DMS53 (cell line): Measurements from ENCODE around the gene ARHGAP42.

Source experiments
- DNase-seq: peaks from one replicate; lab custom pipeline; 2025; lab: John Stamatoyannopoulos, UW

The ARHGAP42 gene

GRCh38 chr11:101022256-101022655 lies 335.2 kb downstream of the ARHGAP42 start:
- no peak for DNase-seq

- DNase-seq = no peak
These were observed 341.6 kb downstream of the ARHGAP42 start for GRCh38 chr11:101028644-101029043.

DNA sequence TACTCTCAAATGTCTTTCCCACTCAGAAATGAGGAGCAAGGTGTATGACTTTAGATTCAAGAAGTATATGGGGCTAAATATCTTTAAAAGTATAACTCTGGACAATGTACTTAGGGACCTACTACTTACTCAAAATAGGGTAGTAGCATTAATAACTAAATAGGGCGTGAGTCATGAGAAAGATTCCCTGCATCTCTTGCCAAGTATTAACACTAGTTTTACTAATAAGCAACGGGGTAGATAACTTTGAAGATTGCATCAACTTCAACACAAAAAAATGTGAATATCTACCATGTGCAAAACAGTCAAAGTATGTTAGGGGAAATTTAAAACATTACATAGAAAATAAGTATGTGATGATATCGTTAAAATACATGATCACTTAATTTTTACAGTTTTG lies 342.9 kb downstream of the ARHGAP42 start:
- no peak for DNase-seq

GRCh38 chr11:101030692-101031091 lies 343.6 kb downstream of the ARHGAP42 start:
- DNase-seq = no peak

DNA sequence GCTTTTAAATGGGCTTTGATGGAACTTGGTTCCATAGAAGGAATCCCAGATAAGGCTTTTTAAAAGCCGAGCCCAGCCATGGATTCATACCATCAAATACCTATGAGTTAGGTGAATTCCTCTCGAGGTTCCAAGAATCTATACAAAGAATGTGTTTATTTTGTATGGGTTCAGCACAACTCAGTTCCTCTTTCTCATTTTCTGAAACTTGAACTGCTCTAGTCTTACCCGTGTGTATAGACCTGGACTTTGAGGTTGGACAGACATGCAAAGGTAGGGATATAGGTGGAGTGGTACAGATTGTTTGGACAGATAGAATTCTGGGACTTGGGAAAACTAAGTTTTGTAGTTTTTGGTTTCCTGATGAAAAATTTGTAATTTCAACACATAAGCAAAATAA lies 344.6 kb downstream of the ARHGAP42 start:
- no peak for DNase-seq

DNA sequence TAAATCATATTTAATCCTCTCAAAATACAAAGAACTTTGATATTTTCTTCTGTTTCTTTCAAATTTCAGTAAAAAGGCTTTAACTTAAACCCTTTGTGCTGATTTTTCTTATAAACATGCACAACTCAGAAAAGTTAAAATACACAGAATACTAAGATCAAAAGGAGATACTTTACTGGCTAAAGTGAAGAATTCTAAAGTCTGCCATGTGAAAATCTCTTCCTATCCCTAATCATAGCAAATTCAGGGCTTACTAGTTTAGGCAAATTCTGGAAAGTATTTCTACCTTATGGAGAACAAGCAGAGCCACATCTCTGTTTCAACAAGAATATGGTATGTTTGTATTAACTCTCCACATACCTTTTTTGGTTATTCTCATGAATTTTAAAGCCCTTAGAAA lies 345.9 kb downstream of the ARHGAP42 start:
- no peak for DNase-seq

- peak; percentile 73 for DNase-seq
These were observed 347.0 kb downstream of the ARHGAP42 start for GRCh38 chr11:101034076-101034475.

- no peak for DNase-seq
These were observed 348.8 kb downstream of the ARHGAP42 start for GRCh38 chr11:101035872-101036271.
